GM18873 (cell line): ENCODE measurements around the gene CDYL.

Experiments
- ATAC-seq: cut with Tn5 transposase; IDR thresholded peaks from one replicate; pipeline ENCODE4 v1.9.1; 2021; ENCODE audit warnings: mild to moderate bottlenecking, moderate library complexity, moderate number of reproducible peaks; ENCODE audit not compliant: unreplicated experiment, low FRiP score

Gene CDYL

DNA sequence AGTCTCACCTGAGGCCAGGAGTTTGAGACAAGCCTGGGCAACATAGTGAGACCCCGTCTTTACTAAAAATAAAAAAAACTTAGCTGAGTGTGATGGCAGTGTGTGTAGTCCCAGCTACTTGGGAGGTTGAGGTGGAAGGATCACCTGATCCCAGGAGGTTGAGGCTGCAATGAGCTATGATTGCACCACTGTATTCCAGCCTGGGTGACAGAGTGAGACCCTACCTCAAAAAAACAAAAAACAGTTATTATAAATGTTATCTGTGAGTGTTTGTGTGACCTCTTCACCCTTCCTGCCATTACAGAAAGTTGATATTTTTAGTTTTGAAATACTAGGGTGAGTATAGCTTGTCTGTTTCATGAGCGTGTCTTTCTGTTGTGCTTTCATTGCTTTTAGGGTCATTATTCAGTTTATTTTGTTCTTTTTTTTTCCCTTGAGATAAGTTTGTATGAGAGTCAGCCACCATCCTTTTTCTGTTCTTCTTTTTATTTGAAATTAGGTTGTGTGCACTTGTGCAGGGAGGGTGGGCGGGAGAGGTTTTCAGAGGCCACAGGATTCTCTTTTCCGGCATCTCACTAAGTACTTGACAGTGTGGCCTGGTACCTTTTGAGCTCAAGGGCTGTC is 26.2 kb downstream of the CDYL start:
- peak; percentile 45 for ATAC-seq

DNA sequence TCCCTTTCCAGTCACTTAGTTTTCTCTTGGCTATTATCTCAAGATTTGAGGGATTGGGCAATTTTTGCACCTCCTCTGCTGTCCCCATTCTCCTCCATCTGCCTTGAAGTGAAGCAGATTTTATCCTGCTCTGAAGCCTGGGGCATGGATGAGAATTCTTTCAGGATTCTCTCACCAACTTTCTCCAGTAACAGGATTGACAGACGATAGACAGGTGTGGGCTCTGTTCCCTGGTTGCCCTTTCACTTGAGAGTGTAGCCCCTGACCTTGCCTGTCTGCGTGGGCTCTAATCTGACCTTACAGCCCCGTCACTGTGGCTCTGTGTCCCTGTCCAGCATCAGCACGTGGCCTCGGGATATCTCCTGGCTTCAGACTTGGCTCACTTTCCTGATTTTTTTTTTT is 27.1 kb downstream of the CDYL start:
- ATAC-seq: no peak

DNA sequence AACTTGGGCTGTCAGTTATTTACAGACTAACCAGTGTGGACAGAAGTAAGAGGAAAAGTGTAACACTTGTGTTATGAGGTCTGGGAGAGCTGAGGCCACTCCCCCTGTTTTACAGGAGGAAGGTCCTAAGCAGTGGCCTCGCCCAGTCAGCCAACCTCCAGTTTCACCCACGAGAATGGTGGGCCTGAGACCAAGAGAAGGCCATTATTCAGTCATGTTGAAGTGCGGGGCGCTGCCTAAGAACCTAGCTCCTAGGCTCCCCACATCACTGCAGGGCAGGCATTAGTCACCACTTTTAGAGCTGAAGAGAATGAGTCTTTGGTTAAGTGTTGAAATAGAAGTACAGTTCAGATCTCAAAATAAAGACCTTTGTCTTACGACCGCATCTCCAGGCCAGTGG is 27.9 kb downstream of the CDYL start:
- ATAC-seq: no peak

DNA sequence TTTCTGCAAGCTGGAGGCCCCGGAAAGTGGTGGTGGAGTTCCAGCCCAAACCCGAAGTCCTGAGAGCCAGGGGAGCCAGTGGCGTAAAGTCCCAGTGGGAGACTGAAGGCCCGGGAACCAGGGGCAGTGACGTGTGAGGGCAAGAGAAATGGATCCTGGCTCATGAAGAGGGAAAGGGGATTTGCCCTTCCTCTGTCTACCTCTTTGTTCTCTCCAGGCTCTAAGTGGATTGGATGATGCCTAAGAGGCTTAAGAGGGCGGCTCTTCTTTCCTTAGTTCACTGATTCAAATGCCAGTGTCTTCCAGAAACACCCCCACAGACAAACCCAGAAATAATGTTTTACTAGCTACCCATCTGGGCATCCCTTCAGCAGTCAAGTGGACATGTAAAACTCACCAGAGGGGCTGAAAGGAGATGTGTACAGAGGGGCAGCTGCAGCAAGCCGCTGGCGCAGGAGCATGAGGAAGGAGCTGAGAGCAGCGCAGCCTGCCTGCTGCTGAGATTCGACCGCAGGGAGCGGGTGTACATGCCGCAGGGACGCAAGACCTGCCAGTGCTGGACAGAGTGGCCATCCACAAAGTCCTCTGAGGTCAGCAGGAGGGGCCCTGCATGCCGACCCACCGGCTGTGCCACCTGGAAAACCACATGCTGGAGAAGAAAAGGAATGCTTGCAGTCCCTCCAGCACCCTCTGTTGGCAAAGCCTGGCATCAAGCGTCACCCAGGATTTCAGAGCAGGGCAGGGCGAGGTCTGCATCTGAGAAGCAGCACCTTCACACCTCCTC is 29.5 kb downstream of the CDYL start:
- ATAC-seq: no peak

DNA sequence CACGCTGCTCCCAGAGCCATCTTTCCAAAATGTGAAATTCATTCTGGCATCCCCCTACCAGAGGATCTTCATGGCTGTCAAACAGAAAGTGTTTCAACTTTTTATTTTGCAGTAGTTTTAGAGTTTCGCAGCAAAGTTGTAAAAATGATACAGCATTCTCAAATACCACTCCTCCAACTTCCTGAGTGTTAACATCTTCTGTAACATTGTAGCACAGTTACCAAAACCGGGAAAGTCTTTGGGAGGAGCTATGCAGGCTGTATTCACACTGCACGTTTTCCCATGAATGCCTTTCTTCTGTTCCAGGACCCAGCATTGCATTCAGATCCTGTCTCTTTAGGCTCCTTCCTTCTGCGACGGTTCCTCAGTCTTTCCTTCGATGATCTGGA is 30.1 kb downstream of the CDYL start:
- no peak for ATAC-seq

DNA sequence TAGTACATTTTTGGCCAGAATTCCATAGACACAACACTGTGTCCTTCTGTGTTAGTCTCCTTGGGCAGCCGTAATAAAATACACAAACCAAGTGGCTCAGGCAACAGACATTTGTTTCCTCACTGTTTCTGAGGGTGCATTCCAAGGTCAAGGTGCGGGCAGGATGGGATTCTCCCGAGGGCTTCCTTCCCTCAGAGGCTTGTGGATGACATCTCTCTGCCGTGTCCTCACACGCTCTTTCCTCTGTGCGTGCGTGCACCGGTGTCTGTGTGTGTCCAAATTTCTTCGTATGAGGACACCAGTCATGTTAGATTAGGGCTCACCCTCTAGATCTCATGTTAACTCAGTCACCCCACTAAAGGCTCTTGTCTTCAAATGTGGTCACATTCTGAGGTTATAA is 30.6 kb downstream of the CDYL start:
- no peak for ATAC-seq

DNA sequence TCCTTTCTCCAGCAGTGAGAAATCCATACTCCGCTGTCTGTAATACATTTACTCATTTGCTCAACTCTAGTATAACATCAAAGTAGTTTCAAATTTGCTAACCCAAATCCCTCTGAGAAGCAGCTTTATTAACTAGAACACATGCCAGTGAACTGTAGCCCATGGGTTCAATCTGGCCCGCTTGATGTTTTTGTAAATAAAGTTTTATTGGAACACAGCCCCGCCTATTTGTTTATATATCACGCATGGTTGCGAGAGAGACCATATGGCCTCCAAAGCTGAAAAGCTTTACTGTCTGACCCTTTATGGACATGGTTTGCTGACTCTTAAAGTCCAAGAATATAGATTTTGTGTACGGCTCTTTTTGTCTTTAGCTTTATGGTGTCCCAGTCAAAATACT is 32.2 kb downstream of the CDYL start:
- ATAC-seq: no peak

DNA sequence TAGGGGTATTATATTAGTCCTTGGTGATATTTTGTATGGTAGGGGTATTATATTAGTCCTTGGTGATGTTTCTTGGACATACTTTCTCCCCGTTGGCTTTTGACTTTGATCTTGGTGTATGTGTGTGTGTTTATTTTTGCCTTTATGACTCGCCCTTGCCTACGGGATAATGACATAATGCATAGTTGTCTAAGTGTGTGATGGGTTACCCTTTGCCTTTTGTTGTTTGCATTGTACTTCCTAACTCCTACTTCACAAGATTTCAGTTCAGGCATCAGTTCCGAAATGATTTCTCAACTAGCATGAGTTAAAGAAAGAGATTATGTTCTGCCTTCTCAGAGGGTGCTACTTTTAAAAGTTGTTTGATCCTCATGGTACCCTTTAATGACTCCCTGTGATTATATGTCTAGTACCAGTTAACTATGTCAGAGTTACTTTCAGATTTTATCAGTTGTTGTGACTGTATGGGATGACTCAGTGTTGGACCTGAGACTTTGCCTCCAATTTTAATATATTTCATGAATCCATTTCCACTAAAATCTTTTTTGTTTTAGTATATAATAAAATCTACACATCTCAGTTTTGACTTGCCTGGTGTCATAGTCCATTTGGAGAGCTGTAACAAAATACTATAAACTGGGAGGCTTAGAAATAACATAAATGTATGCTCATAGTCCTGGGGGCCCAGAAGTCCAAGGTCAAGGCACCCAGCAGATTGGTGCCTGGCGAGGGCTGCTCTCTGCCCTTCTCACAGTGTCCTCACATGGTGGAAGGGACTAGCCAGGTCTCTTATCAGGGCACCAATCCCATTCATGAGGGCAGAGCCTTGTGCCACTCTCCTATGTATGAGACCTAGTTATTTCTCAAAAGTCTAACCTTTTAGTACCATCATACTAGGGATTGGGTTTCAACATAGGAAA is 34.1 kb downstream of the CDYL start:
- no peak for ATAC-seq

DNA sequence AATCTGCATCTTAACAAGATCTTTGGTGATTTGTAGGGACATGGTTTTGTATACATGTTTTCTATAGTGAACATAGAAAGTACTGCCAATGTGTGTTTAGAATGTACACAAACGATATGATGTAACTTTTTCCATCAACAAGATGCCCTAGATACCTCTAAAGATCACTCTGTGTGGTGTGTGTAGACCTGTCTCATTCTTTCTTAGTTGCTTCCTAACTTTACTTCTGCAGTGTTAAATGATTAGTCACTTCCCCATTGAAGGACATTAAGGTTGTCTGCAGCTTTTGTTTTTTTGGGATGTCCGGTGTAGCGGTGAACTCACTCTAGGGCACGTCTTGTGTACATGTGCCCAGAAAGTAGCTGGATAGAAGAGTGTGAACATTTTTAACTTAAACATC is 35.9 kb downstream of the CDYL start:
- no peak for ATAC-seq

DNA sequence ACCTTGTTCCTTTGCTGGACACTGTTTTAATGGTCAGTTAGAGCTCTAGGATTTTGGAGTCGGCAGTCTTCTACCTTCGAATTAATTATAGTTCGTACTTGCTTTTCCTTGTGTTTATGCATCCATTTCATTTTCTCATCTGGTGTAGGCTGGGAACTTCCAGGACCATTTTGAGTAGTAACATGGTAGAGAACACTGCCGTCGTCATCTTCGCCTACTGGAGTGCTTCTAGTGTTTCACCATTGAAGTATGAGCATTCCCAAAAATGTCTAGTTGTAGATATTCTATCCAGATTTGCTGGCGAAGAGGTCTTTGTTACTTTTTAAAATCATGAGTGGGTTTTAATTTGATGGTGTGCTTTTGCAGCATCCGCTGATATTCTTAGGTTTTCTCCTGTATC is 36.9 kb downstream of the CDYL start:
- ATAC-seq: no peak

DNA sequence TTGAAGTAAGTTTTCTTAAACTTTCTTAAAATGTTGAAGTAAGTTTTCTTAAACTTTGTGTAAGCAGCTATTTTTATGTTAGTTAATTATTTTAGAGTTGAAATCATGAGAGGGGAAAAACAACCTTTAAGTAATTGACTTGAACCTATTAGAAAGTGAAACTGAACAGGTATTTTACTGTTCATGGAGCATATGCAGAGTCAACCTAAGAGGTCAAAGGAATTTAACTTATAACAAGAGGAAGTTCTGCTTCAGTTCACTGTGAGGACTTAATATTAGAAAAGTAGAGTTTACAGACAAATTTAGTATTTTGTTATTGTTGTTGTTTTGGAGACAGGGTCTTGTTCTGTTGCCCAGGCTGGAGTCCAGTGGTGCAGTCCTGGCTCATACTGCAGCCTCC is 38.0 kb downstream of the CDYL start:
- ATAC-seq: no peak

DNA sequence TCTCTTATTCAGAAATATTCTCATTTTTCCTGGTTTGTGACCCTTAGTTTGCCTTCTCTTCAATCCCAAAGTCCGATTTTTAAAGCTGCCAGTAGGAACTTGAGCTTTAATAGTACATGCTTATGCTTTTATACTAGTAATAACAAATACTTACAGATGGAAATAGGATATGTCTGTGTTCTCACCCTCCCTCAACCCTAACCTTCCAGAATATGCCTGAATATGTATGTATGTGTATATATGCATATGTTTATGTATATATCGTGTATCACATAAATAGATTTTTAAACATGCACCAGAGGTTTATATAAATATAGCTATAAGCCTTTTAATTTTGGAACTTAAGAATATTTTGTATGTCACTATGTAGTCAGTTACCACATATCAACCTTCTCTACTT is 38.8 kb downstream of the CDYL start:
- ATAC-seq: no peak

DNA sequence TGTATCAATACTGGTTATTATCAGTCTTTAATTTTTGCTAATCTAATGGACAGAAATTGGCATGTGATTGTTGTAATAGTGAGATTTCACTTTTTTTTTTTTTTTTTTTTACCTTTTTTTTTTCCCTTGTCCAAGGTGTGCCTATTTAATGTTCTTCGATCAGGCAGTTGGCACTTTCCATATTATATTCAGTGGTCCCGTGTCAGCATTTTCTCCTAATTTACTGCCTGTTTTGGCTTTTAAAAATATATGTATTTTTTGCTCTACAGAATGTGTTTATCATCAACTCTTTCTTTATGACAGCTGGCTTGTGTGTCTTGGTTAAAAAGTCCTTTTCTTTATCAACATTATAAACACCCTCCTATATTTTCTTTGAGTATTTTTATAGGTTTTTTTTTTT is 39.4 kb downstream of the CDYL start:
- ATAC-seq: no peak

DNA sequence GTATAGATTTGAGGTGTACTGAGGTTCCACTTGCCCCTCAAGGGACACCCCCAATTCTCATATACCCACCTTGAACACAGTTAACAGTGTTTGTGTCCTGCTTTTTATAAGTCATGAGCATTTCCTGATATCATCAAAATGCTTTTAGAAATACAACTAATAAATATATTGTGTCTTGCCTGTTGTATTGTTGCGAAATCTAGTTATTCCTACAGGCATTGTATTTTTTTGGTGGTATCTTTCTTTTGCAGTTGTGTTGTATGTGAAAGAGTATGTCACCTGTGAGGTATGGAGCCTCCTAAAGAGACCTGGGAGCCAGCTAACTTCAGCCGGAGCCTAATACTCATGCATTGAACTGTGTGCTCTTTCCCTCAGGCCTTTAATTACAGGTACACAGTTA is 40.7 kb downstream of the CDYL start:
- no peak for ATAC-seq

DNA sequence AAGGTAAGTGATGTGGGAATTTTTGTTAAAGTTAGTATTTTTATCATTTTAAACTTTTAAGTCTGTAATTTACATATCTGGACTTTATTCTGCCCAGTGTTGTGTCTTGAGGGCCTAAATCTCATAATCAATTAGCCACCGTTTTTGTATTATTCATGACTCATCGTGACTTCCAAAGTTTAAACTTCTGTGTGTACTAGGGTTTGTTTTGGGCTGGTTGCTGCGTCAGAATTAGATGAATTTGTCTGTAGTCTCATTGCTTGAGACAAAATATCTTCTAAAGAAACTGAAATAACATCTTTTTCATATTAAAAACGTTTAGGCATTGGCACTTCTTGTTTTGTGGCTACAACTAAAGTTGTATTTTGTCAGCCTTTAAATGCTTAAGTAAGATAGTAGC is 41.3 kb downstream of the CDYL start:
- ATAC-seq: no peak

DNA sequence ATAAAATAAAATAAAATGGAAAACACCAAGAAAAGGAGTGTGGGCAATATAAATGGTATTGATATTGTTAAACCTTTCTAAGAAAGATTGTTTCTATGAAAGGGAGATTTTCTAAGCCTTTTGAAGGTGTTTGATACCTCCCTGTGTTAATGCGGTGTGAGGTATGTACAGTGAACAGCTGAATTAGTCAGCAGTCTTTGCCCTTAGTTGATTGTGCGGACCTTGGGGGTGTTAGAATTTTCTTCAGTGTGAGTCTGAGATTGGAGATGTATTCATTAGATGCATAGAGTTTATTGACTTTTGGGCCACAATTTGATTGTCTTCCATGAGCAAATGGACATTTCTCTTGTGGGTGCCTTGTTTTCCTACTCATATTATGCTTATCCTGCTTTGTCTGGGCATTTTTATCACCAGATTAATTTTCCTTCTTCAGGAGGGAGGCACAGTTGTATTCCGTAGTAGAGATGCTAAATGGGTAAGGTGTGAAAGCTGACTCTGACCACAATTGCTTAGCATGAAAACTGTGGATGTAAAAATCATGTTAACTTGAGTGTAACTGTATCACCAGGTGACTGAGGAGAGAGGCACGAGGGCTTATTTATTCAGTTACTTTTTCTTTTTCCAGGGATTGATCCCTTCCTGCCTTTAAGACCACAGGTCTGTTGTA is 42.2 kb downstream of the CDYL start:
- ATAC-seq: no peak

DNA sequence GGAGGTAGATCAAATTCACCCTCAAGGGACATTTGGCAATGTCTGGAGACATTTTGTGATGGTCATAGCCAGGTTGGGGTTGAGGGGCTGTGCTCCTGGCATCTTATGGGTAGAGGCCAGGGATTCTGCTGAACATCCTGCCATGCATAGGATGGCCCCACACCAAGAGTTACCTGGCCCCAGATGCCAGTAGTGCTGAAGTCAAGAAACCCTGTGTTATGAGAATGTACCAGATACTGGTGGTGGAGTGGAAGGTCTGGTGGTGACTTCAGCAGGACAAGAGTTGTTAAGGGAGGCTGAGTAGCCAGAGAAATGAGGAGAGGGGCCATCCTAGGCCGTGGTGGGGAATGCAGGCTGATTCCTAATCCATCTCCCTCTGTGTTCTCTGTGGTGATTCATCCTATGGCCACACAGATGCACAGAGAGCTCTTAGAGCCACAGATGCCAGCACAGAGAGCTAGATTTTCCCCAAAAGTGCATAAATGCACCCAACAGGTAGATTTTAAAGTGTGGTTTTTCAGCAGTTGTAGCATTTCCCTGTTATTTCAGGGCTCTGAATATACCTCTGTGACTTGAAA is 43.6 kb downstream of the CDYL start:
- no peak for ATAC-seq

DNA sequence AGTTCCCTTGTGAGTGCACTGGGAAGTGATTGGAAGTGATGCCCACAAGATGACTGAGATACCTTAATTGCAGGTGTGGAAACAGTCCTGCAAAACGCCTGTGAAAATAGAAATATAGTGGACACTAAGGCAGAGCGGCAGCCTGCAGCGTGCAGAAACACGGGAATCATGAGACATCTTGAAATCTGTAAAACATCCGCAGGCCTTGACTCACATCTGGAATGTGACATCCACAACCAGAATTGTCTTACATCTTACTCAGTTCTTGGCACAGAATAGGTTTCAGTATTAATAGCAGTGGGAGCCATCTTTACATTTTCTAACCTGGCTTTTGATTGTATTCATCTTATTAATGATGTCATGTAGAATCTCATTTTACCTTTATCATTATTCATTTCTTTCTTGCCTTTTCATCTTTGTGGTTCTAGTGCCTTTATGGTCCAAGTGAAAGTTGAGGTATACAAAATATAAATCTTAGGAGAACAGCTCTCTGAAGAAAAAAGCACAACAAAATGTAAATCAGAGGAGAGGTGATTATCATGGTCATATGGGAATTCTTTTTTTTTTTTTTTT is 44.6 kb downstream of the CDYL start:
- ATAC-seq: no peak

DNA sequence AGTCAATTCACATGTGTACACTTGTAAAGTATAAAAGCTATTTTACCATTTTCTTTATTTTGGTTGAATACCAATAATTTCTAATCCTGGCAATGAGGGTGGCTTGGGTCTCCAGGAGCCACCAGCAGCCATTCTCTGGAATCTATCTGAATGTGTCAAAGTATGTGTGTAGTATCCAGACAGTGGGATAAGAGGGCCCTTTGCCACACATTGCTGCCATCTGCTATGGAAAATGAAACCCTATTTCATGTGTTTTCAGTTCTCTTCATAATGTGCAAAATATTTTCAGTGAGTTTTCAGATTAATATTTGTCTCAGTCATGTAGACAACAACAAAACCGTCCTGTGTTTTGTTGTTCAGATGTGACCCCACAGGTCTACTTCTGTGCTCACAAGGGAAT is 46.3 kb downstream of the CDYL start:
- ATAC-seq: no peak

DNA sequence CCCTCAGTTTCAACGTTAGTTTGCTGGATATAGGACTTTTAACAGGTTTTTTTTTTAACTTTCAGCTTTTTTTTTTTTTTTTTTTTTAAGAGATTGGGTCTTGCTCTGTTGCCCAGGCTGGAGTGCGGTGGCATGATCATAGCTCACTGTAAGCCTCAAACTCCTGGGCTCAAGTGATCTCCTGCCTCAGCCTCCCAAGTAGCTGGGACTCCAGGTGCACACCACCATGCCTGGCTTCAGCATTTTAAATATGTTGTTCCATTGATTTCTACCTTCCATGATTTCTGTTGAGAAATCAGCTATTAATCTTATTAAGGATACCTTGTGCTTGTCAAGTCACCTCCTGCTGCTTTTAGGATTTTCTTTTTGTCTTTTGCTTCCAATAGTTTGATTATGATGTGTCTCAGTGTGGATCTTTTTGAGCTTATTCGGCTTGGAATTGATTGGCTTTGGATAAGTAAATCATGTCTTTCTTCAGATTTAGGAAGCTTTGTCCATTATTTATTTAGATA is 52.0 kb downstream of the CDYL start:
- no peak for ATAC-seq
